ENCODE measurements around the gene MIER1.

Gene MIER1

GRCh38 chr1:66998972-66999371, 74.2 kb downstream of the MIER1 start:
- Histone ChIP-seq H3K79me2 (ENCODE audit: control insufficient read depth, low read length) (peaks cover 9% of the 10 kb centered on the region), H3K4me2 (ENCODE audit: low read length) (no peak overlapping the region), H3K27me3 (ENCODE audit: control insufficient read depth, low read length) (no peaks in the 10 kb centered on the region), H3F3A (ENCODE audit: control insufficient read depth, insufficient read depth) (peaks cover 11% of the 10 kb centered on the region), H3K4me1 (ENCODE audit: control insufficient read depth, low read length) (peaks cover 23% of the 10 kb centered on the region), H3K4me3 (ENCODE audit: low read length) (no peak overlapping the region), H3K9me3 (ENCODE audit: control insufficient read depth, insufficient read depth, low read length) (no peaks in the 10 kb centered on the region), H4K20me1 (ENCODE audit: control insufficient read depth, insufficient read depth, low read depth, low read length) (no peaks in the 10 kb centered on the region; the same call in 1 of the 2 replicates), H3K36me3 (ENCODE audit: control insufficient read depth, low read length) (peaks cover 82% of the 10 kb centered on the region), H3K27ac (ENCODE audit: low read depth, low read length) (no peak overlapping the region), H3K9me2 (replicated peaks; ENCODE audit: control insufficient read depth, low read length) (no peaks in the 10 kb centered on the region)
- TF ChIP-seq CTCF (IDR thresholded peaks at IDR 0.05; ENCODE audit: low read depth, low read length, poor library complexity, severe bottlenecking) (no peak), EZH2phosphoT487 (IDR thresholded peaks at IDR 0.05; ENCODE audit: borderline replicate concordance, low read length) (no peak)

GRCh38 chr1:66999640-67000400, 75.0 kb downstream of the MIER1 start:
- H3F3A ChIP-seq (ENCODE audit: control insufficient read depth, insufficient read depth) = peaks cover 11% of the 10 kb centered on the region
- H3K4me2 ChIP-seq (ENCODE audit: low read length) = no peak overlapping the region
- H3K4me3 ChIP-seq (ENCODE audit: low read length) = no peak overlapping the region
- no peaks in the 10 kb centered on the region for H3K27me3 ChIP-seq (ENCODE audit: control insufficient read depth, low read length)
- no peak overlapping the region for H3K27ac ChIP-seq (ENCODE audit: low read depth, low read length)
- no peaks in the 10 kb centered on the region for H3K9me3 ChIP-seq (ENCODE audit: control insufficient read depth, insufficient read depth, low read length)
- TF ChIP-seq CTCF (IDR thresholded peaks at IDR 0.05; ENCODE audit: low read depth, low read length, poor library complexity, severe bottlenecking) (no peak), EZH2phosphoT487 (IDR thresholded peaks at IDR 0.05; ENCODE audit: borderline replicate concordance, low read length) (no peak)
- no peaks in the 10 kb centered on the region for H3K9me2 ChIP-seq (replicated peaks; ENCODE audit: control insufficient read depth, low read length)
- no peaks in the 10 kb centered on the region; the same call in 1 of the 2 replicates for H4K20me1 ChIP-seq (ENCODE audit: control insufficient read depth, insufficient read depth, low read depth, low read length)
- peaks cover 88% of the 10 kb centered on the region for H3K36me3 ChIP-seq (ENCODE audit: control insufficient read depth, low read length)
- peaks cover 9% of the 10 kb centered on the region for H3K79me2 ChIP-seq (ENCODE audit: control insufficient read depth, low read length)
- peaks cover 23% of the 10 kb centered on the region for H3K4me1 ChIP-seq (ENCODE audit: control insufficient read depth, low read length)

- H3K4me3 ChIP-seq (ENCODE audit: low read length) = no peak overlapping the region
- peaks cover 11% of the 10 kb centered on the region for H3F3A ChIP-seq (ENCODE audit: control insufficient read depth, insufficient read depth)
- no peaks in the 10 kb centered on the region for H3K9me2 ChIP-seq (replicated peaks; ENCODE audit: control insufficient read depth, low read length)
- H3K9me3 ChIP-seq (ENCODE audit: control insufficient read depth, insufficient read depth, low read length) = no peaks in the 10 kb centered on the region
- peaks cover 14% of the 10 kb centered on the region; the same call in 1 of the 2 replicates for H3K4me1 ChIP-seq (ENCODE audit: control insufficient read depth, low read length)
- no peak overlapping the region for H3K4me2 ChIP-seq (ENCODE audit: low read length)
- H3K27ac ChIP-seq (ENCODE audit: low read depth, low read length) = no peak overlapping the region
- no peaks in the 10 kb centered on the region for H3K27me3 ChIP-seq (ENCODE audit: control insufficient read depth, low read length)
- H3K36me3 ChIP-seq (ENCODE audit: control insufficient read depth, low read length) = peaks cover 91% of the 10 kb centered on the region
- TF ChIP-seq CTCF (IDR thresholded peaks at IDR 0.05; ENCODE audit: low read depth, low read length, poor library complexity, severe bottlenecking) = no peak
- no peak for TF ChIP-seq EZH2phosphoT487 (IDR thresholded peaks at IDR 0.05; ENCODE audit: borderline replicate concordance, low read length)
- H4K20me1 ChIP-seq (ENCODE audit: control insufficient read depth, insufficient read depth, low read depth, low read length) = no peaks in the 10 kb centered on the region; the same call in 1 of the 2 replicates
- peaks cover 9% of the 10 kb centered on the region for H3K79me2 ChIP-seq (ENCODE audit: control insufficient read depth, low read length)
Measured at GRCh38 chr1:67001682-67002425, 77.1 kb downstream of the MIER1 start.

All from DOHH2 (cell line).